ENCODE measurements around the gene CHAMP1. TPM values are rescaled to one million over a fixed set of nuclear protein-coding genes. Genes with fewer than 3 reads are reported as not detected.

CHAMP1 gene
- total and polyA plus RNA-seq, 2 of the 13 experiments (the other 11 are each of a cell fraction or from before 2014, with no cell fraction given): 8.4 to 9.7 TPM

DNA sequence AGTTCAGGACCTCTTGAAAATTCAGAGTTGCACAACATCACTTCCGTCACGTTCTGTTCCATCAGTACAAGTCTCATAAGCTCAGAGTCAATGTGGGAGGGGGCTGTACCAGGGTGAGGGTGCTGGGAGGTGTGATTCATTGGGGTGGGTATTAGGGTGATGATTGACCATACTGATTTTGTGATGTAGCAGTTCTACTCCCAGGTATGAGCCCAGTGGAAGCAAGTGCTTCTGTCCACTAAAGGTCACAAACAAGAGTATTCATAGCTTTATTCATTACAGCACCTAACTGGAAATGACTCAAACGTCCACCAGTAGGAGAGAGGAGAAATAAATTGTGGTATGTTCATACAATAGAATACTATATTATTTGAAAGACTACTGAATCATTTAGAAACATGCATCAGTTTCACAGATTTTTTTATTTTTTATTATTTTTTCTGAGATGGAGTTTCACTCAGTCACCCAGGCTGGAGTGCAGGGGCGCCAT is 45.0 kb upstream of the CHAMP1 start (continued):
- TF ChIP-seq NCOA2 (CRISPR knock-in tag; IDR thresholded peaks at IDR 0.05) (no peak), ZZZ3 (CRISPR knock-in tag; IDR thresholded peaks at IDR 0.05; ENCODE audit: borderline replicate concordance) (no peak)

DNA sequence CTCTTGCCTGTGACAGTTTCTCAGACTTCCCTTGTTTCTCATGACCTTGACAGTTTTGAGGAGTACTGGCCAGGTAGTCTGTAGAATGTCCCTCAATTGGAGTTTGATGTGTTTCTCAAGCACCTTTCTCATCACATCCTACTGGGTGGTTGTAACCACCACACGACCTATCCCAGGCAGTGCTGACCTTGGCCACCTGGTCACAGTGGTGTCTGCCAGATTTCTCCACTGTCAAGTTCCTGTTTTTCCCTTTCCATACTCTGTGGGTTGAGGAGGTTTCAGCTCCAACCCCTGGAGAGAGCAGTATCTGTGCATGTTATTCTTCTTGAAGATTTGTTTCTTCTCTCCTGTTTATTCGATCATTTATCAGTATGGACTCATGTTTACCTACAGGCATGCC is 41.3 kb upstream of the CHAMP1 start:
- H3K36me3 ChIP-seq (replicated peaks in 1 of 2; ENCODE audit: control insufficient read depth in 1 of 2, insufficient read depth in 2 of 2, low read length in 2 of 2): peaks cover 10 to 36% of the 10 kb centered on the region in 2 experiments
- H3K9ac ChIP-seq (ENCODE audit: insufficient read depth, low read depth, low read length): no peak overlapping the region
- POLR2A ChIA-PET: no interaction called here
- no peaks in the 10 kb centered on the region for H3K79me2 ChIP-seq (ENCODE audit: insufficient read depth, low read length)
- H3K27me3 ChIP-seq (ENCODE audit: control insufficient read depth in 1 of 2, insufficient read depth in 2 of 2, low read length in 2 of 2): no peaks in the 10 kb centered on the region
- H3K4me2 ChIP-seq (ENCODE audit: low read depth, low read length): no peak overlapping the region
- no peak overlapping the region for H2AFZ ChIP-seq (ENCODE audit: low read length)
- H3K4me1 ChIP-seq (ENCODE audit: insufficient read depth, low read length): no peaks in the 10 kb centered on the region
- H4K20me1 ChIP-seq (ENCODE audit: insufficient read depth, low read length): no peaks in the 10 kb centered on the region
- DNase-seq (ENCODE audit: low spot score) (no peak), FAIRE-seq (no peak), ATAC-seq (no peak)
- no peak for TF ChIP-seq PRPF4 (IDR thresholded peaks at IDR 0.05; ENCODE audit: low read depth, low read length, poor library complexity, severe bottlenecking)
- TF ChIP-seq ARID2 (CRISPR knock-in tag; IDR thresholded peaks at IDR 0.05; ENCODE audit: borderline replicate concordance): no peak
- TF ChIP-seq BORCS8-MEF2B (CRISPR knock-in tag; IDR thresholded peaks at IDR 0.05): no peak
- no peak for TF ChIP-seq CCDC6 (CRISPR knock-in tag; IDR thresholded peaks at IDR 0.05)
- TF ChIP-seq MAFF (IDR thresholded peaks at IDR 0.05; ENCODE audit: low read depth, low read length): no peak
- TF ChIP-seq REPIN1 (CRISPR knock-in tag; IDR thresholded peaks at IDR 0.05; ENCODE audit: borderline replicate concordance, low read depth): no peak
- TF ChIP-seq GABPA (IDR thresholded peaks at IDR 0.05; ENCODE audit: low read depth, low read length): no peak
- TF ChIP-seq GABPA (CRISPR knock-in tag; IDR thresholded peaks at IDR 0.05; ENCODE audit: low read depth): no peak
- no peak for TF ChIP-seq KAT2B (IDR thresholded peaks at IDR 0.05; ENCODE audit: borderline replicate concordance, low read depth, low read length)
- TF ChIP-seq HDAC1 (CRISPR knock-in tag; IDR thresholded peaks at IDR 0.05): no peak
- H3K27ac ChIP-seq (ENCODE audit: extremely low read length, insufficient read depth, low read length): no peak overlapping the region
- no TSS peak for BruUV-seq (replicated peaks)
- in situ Hi-C loops (cut with HindIII; ENCODE audit: extremely low pct_ligation_motif_present, low pct_unique_long_range_greater_than_20kb): no loop called here
- WGBS (ENCODE audit: low lambda C conversion rate): 79% methylated on average over 2 of the region's 2 CpGs
- H3K9me3 ChIP-seq (ENCODE audit: low read length): no peaks in the 10 kb centered on the region
- no peak overlapping the region for H3K4me3 ChIP-seq (replicated peaks in 1 of 3; ENCODE audit: insufficient read depth in 1 of 3, low read depth in 2 of 3, low read length in 3 of 3)
- CTCF ChIA-PET (ENCODE audit: low intra/inter-chr PET ratio, low total read pairs): no interaction called here
- intact Hi-C loops (cut with micrococcal nuclease; ENCODE audit: unreplicated experiment): loop anchor here (1.0 kb wide), 1 partner anchor 7 kb away; no protein-coding TSS in a partner anchor
